PC-9 (cell line): ENCODE results near the gene SCD5.

Experiments
- CTCF ChIP-seq: fragments of 200-600 bp; sonication (generic); conservative IDR thresholded peaks from 2 replicates; pipeline ENCODE4 v1.6.1; 2017; ENCODE audit warnings: mixed run types, antibody characterized with exemption, mild to moderate bottlenecking, moderate library complexity
- EZH2 ChIP-seq: fragments of 200-600 bp; sonication (generic); IDR thresholded peaks from 2 replicates; pipeline ENCODE4 v1.8.0; 2017; ENCODE audit warnings: antibody characterized with exemption, low read depth

- TF ChIP-seq CTCF (no peak), EZH2 (no peak)
Measured at GRCh38 chr4:82755650-82756049, 42.9 kb downstream of the SCD5 start.
